Posterior cingulate gyrus (tissue), 11 donors: ENCODE measurements around the gene SEC61B.
"Not testable (repeated sequence)": the region's sequence is repeated elsewhere in the genome, so short reads cannot be mapped to it uniquely, and the experiment has no call there.

Experiments
- DNase-seq, 10 donors: peaks; one replicate each; pipeline versions ENCODE4 v3.0.0 to v3.0.0-alpha.2; 2020 to 2021; ENCODE audit warnings: mixed read lengths in 3 of 10
- intact Hi-C: fragments of 100-400 bp; cut with DNase I; formaldehyde crosslinking; loops from one replicate; pipeline ENCODE4 v1.15.1; 2023

SEC61B gene

DNA sequence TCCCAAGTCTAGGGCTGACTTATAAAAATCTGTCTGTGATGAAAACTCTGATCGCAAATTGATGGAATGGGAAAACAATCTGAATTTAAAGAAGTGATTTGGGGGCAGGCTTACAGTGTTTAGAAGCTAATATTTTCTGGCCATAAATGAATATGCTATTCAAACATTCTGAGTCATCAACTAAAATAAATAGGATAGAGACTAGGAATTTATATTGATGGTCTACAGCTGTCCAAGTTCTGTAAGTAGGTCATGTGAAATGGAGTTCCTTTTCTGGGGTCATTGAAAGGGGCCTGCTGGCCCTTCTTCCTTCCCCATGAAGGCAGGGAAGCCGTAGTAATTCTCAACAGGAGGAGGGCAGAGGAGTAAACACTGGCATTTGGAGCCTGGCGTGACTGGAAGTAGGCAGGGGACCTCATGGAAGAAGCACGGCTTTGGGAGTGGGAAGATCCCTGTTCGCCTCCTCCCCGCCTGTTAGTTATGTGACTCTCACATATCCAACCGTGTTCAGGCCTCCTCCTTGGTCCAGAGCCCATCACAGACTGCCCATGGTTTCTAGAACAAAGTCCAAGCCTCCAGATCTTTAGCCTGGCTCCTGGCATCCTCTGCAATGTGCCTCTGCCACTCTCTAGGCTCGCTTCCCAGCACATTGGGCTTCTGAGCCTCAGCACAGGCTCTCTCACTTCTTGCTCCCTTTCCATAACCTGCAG lies 32.0 kb upstream of the SEC61B start:
- no peak for DNase-seq
- intact Hi-C loops: loop anchor here (10.0 kb wide), 1 partner anchor 75 kb away; no protein-coding TSS in a partner anchor

DNA sequence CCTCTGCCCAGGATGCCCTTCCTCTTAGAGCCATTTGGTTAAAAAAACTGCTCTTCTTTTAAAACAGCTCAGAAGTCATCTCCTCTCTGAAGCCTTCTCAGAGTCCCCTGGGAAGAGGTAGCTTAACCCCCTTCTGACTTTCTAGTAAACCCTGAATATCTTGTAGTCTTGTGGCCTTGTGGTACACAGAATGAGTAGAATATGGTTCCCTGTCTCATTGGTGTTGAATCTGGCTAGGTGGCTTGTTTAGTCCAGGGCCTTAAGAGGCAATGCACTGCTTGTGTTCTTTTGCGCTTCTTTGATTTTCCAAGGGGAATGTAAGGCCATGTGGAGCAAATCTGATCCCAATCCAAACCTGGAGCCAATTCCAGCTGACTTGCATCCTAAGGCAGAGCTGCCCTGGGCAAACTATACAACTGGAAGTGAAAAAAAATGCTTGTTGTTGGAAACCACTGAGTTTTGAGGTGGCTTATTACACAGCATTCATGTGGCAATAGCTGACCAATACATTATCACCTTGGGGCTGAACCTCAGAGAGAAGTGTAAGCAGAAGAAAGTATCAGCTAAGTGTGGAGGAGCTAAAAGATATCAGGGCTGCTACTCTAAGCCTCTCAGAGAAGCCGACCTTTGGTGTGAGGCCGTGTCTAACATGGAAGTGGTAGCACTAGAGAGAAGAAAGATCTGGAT lies 31.3 kb upstream of the SEC61B start:
- DNase-seq: no peak
- intact Hi-C loops: no loop called here

- intact Hi-C loops: no loop called here
- DNase-seq: no peak
Measured at GRCh38 chr9:99192786-99193465, 29.2 kb upstream of the SEC61B start.

GRCh38 chr9:99193466-99193821 lies 28.6 kb upstream of the SEC61B start:
- intact Hi-C loops: no loop called here
- no peak for DNase-seq

DNA sequence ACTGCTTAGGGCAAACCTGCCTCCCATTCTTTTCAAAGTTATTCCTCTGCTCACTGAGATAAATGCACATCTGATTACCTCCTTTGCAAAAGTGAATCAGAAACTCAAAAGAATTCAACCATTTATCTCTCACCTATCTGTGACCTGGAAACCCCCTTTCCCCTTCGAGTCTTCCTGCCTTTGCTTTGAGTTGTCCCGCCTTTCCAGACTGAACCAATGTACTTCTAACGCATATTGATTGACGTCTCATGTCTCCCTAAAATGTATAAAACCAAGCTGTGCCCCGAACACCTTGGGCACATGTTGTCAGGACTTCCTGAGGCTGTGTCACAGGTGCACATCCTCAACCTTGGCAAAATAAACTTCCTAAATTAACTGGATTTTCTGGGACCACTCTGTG lies 25.6 kb upstream of the SEC61B start:
- DNase-seq, intact Hi-C loops: not testable (repeated sequence)

GRCh38 chr9:99197124-99197630 lies 24.9 kb upstream of the SEC61B start:
- intact Hi-C loops: no loop called here
- no peak for DNase-seq

DNA sequence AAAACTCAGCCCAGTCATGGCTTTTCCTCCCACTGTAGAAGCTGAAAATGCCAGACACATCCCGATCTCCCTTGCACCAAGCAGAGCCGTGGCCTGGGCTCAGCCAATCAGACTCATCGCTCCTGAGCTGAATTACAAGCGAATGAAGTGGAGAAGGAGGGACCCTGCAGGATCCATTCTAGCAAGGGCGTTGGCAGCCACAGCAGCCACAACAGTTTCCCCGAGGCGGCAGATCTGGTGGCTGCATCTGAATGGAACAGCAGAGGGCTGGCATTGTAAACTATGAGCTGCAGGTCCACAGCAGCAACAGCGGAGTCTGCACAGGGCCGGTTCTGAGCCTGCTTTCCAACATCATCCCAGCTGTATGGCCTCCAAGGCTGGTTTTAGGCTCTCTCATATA lies 24.1 kb upstream of the SEC61B start:
- intact Hi-C loops: no loop called here
- DNase-seq: peak in 1 of 10 donors; percentile 16

DNA sequence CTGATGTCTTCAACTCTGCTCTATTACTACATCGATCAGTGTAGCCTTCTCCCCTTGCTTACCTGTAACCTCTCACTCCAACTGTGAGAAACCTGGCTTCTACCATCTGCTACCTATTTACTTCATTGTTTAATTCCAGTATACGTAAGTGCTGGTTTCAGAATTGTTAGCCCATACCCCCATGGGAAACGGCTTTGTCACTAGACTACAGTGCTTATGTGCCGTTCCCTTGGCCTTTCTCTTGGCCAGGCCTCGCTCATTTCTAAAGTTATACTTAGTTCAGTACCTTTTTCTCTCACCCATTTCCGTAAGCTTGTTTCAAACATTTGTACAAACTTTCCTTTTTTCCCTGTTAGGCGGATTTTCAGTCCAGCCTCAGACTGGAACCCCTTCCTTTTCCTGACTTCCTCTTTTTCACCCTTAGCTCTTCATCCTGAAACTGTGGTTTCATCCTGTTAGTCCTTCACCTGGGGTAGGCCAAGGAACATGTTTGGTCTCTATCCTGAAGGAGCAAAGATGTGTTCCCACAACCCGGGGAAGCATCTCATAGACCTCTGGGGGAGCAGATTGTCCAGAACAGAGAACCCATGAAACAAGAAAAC lies 22.0 kb upstream of the SEC61B start:
- DNase-seq: no peak
- intact Hi-C loops: no loop called here

- intact Hi-C loops: no loop called here
- DNase-seq: no peak
Measured at GRCh38 chr9:99201603-99202002, 20.5 kb upstream of the SEC61B start.

DNA sequence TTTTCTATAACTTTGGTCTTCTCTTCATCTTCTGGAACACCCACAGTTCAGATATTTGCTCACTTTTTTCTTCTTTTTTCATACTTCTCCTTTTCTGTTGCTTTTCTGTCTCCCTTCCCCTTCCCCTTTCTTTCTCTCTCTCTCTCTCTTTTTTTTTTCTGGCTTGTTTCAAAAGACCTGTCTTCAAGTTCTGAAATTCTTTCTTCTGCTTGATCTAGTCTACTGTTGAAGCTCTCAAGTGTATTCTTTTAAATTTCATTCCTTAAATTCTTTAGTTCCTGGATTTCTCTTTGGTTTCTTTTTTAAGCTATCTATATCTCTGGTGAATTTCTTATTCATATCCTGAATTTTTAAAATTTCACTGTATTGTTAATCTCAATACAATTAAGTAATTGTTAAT lies 11.5 kb upstream of the SEC61B start:
- DNase-seq: no peak
- intact Hi-C loops: no loop called here

DNA sequence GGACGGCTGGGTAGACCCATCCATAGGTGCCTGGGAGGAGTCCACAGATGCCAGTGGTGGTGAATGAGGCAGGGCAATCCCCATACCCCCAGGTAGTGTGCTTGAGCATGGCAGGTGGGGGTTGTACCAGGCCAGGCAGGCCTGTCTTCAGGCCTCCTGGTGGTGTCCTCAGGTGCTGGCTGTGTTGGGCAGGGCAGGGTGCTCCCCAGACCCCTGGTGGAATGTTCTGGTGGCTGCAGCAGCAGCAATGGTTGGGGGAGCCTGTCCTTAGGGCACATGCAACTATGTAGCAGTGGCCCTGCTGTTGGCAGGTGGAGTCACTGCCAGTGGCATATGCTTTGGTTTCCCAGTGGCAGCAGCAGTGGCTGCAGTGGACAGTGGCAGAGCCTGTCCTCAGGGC lies 10.3 kb upstream of the SEC61B start:
- intact Hi-C loops: no loop called here
- DNase-seq: no peak

DNA sequence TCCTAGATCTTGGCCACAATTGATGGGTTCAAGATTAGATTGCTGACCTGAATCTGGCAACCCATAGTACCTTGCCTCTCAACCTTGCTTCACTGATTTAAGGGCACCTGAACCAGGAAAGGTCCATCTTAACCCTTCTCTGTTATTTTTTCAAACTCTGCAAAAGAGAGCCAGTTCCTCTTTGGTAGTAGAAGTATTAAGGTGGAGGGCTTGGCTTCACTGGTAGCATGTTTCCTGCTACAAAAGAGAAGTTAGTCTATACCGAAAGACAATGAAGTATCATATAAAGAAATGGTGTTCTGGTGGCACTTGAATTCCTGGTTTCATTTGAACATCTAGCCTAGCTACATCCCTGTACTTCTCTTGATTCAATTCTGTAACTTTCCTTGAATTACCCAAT lies 8.9 kb upstream of the SEC61B start:
- intact Hi-C loops: no loop called here
- DNase-seq: no peak

GRCh38 chr9:99216073-99216472 lies 6.0 kb upstream of the SEC61B start:
- intact Hi-C loops: no loop called here
- no peak for DNase-seq

DNA sequence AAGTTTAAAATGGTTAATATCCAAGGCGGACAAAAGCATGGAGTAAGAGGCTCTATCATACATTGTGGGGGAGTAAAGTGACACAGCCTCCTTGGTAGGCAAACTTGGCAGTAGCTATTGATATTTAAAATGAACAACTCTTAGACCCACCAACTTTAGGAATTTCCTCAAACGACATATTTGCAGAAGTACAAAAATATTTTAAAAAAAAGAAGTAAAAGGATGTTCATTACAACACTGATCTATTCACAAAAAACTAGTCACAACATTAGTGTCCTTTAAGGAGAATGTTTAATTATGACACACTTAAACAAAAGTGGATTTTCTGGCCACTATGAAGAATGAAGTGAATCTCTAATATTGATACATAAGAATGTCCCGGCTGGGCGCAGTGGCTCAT lies 2.1 kb upstream of the SEC61B start:
- intact Hi-C loops: loop anchor here (2.0 to 5.0 kb wide), 2 partner anchors 35 to 602 kb away; partner anchors contain the start of gene NR4A3
- DNase-seq: no peak

- peak in 1 of 10 donors; percentile 76 for DNase-seq
- intact Hi-C loops: loop anchor here (2.0 to 5.0 kb wide), 2 partner anchors 36 to 601 kb away; partner anchors contain the start of gene NR4A3
Measured at GRCh38 chr9:99221266-99221620, 839 bp upstream of the SEC61B start.

DNA sequence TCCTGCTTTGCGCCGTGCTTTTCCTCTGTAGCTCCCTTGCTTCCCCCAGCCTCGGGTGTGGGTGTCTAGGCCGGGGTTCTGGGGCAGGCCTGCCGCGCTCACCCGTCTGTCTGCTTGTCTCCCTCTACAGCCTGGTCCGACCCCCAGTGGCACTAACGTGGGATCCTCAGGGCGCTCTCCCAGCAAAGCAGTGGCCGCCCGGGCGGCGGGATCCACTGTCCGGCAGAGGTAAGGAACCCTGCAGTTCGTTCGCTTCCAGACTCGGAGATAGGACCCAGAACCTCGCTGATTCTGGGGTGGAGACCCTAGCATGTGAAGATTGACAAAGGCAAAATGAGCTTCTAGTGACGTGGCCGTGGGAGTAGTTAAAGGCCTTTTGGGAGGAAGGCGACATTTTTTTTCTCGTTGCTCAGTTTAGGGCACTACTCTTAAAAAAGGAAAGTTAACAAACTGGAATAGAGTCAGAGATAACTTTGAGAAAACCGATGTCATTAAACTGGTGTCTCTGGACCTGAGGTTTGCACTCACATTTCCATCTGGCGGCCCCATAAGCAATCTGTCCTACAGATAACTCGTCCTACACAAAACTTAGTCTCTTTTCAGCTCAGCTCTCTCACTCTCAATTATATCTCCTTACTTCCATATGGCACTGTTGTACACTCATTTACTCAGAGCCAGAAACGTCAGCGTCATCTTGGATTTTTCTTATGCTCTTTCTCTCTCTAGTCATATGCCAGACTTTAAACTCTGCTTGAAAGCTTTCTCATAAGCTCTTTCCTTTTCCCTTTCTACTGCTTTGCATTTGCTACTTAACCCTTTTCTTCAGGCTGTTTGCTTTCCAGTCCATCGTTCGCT lies 561 bp downstream of the SEC61B start:
- DNase-seq: no peak
- intact Hi-C loops: loop anchor here (5.0 kb wide), 1 partner anchor 600 kb away; the partner anchor contains the start of gene NR4A3

GRCh38 chr9:99224445-99224844 lies 2.4 kb downstream of the SEC61B start:
- intact Hi-C loops: loop anchor here (5.0 kb wide), 1 partner anchor 598 kb away; the partner anchor contains the start of gene NR4A3
- DNase-seq: no peak

GRCh38 chr9:99226054-99226453 lies 4.0 kb downstream of the SEC61B start:
- no peak for DNase-seq
- intact Hi-C loops: no loop called here

GRCh38 chr9:99230206-99230605 lies 8.1 kb downstream of the SEC61B start:
- intact Hi-C loops: no loop called here
- DNase-seq: no peak

DNA sequence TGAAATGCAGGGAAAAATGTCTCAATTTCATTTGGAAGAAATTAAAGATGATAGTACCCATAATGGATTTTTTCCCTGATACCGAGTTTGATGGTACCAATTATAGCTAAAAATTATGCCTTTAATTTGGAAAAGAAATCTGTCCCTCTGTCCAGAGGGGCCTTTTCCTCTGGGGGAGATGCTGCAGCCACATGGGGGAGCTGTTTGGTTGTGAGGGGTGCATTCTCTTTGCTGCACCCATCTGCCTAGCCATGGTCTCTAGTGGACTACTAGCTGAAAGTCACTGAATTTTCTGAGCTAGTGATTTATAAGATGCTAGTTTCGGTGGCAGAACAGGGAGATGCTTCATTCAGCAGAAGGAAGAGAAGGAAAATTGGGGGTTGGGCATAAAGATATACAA lies 9.6 kb downstream of the SEC61B start:
- DNase-seq: peak in 2 of 10 donors; percentile 17 to 20

More for the DNA sequence above, 9.6 kb downstream of the SEC61B start:
- intact Hi-C loops: no loop called here
